ENCODE measurements around the gene NTNG2.

The NTNG2 gene

DNA sequence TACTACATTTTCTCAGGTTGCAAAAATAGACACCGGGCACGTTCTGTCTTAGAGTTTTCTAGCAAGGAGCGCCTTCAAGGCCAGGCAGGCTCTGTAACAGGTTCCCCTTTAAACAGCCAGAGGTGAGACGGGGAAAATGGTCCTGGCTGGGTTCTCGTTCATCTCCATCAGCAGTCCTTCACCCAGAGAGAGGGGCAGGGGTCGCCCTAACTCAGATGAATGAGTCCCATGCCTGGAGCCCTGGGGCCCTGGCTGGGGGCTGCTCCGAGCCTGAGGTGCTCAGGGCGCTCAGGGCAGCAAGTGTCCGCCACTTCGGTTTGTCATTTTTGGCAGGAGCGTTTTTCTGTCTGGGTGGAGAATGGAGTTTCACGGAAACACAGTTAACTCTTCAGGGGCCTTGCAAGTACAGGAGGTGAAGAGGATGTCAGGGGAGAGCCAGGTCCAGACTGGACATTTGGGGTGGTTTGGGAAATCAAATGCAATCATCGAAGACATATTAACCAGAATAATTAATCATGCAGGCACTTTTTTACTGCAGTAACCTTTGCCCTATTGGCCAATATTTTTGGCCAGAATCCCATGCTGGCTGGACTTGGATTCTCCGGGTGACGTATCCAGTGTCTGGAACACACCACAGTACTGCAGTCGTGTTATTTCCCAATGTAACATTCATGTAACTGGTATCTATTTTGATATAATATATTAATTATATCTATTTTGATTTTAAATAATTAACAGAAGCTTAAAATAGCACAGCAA is 2.9 kb downstream of the NTNG2 start:
- no peak overlapping the region for H3K14ac ChIP-seq (ENCODE audit: low read length)
- H4K8ac ChIP-seq (ENCODE audit: low read depth, low read length) = no peak overlapping the region
- H2BK15ac ChIP-seq (ENCODE audit: low read length) = no peak overlapping the region
- no peak overlapping the region for H2BK12ac ChIP-seq (ENCODE audit: low read length)
- no peak overlapping the region for H3K4ac ChIP-seq (ENCODE audit: low read length)
- no peak overlapping the region for H3K4me3 ChIP-seq (ENCODE audit: low read length in 2 of 2)
- H3K27me3 ChIP-seq (ENCODE audit: control insufficient read depth in 3 of 3, insufficient read depth in 3 of 3, low read depth in 1 of 3, low read length in 3 of 3) = peaks cover 10 to 92% (median 57%) of the 10 kb centered on the region in 3 experiments
- H2BK120ac ChIP-seq (ENCODE audit: low read depth, low read length) = no peak overlapping the region
- DNase-seq (ENCODE audit: low spot score) = no peak
- H2BK5ac ChIP-seq (ENCODE audit: low read length) = no peak overlapping the region
- H4K91ac ChIP-seq (ENCODE audit: low read depth, low read length, poor library complexity) = no peak overlapping the region
- H3K27ac ChIP-seq (replicated peaks; ENCODE audit: low read length) = no peak overlapping the region
- no peak overlapping the region for H3K9ac ChIP-seq (ENCODE audit: low read depth, low read length, poor library complexity)
- WGBS, 2 donors (ENCODE audit: extremely low coverage in 2 of 2, insufficient read length in 2 of 2, insufficient replicate concordance in 1 of 2) = no CpG with 5 or more reads among the region's 16 CpGs
- no peak overlapping the region for H2AFZ ChIP-seq (ENCODE audit: low read length)
- peak overlapping the region; percentile 19 for H3K4me2 ChIP-seq (ENCODE audit: insufficient read depth, low read length, poor library complexity, severe bottlenecking)
- peaks cover 7 to 21% of the 10 kb centered on the region in 2 donors for H3K4me1 ChIP-seq (ENCODE audit: control insufficient read depth in 2 of 2, insufficient read depth in 1 of 2, low read depth in 1 of 2, low read length in 2 of 2)
- H3K79me1 ChIP-seq (ENCODE audit: low read depth, low read length) = no peaks in the 10 kb centered on the region
- no peak overlapping the region for H3K18ac ChIP-seq (ENCODE audit: low read length)
- no peak overlapping the region for H3K23ac ChIP-seq (ENCODE audit: low read depth, low read length, poor library complexity)
- H3K36me3 ChIP-seq (replicated peaks in 1 of 2; ENCODE audit: control insufficient read depth in 2 of 2, insufficient read depth in 2 of 2, low read length in 2 of 2) = no peaks in the 10 kb centered on the region
- H2AK5ac ChIP-seq (ENCODE audit: low read depth, low read length) = no peak overlapping the region
- no peaks in the 10 kb centered on the region for H3K9me3 ChIP-seq (replicated peaks in 1 of 2; ENCODE audit: control insufficient read depth in 2 of 2, insufficient read depth in 1 of 2, low read depth in 1 of 2, low read length in 2 of 2)

DNA sequence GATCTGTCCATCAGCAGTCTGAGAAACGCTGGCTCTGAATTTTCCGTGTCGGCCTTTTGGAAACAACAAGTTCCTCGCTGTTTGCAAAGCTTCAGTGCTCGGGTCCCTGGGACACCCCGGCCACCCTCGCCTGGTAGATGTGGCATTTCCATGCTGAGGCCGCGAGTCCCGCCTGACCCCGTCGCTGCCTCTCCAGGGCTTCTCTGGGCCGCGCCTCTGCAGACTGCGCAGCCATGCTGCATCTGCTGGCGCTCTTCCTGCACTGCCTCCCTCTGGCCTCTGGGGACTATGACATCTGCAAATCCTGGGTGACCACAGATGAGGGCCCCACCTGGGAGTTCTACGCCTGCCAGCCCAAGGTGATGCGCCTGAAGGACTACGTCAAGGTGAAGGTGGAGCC is 4.7 kb downstream of the NTNG2 start:
- DNase-seq (ENCODE audit: low spot score) = no peak
- peaks cover 6 to 12% of the 10 kb centered on the region in 2 donors for H3K4me1 ChIP-seq (ENCODE audit: control insufficient read depth in 2 of 2, insufficient read depth in 1 of 2, low read depth in 1 of 2, low read length in 2 of 2)
- no peak overlapping the region for H2BK120ac ChIP-seq (ENCODE audit: low read depth, low read length)
- no peak overlapping the region for H3K23ac ChIP-seq (ENCODE audit: low read depth, low read length, poor library complexity)
- H2BK5ac ChIP-seq (ENCODE audit: low read length) = no peak overlapping the region
- no CpG with 5 or more reads among the region's 19 CpGs for WGBS, 2 donors (ENCODE audit: extremely low coverage in 2 of 2, insufficient read length in 2 of 2, insufficient replicate concordance in 1 of 2)
- H3K36me3 ChIP-seq (replicated peaks in 1 of 2; ENCODE audit: control insufficient read depth in 2 of 2, insufficient read depth in 2 of 2, low read length in 2 of 2) = no peaks in the 10 kb centered on the region
- H3K4me3 ChIP-seq (ENCODE audit: low read length in 2 of 2) = no peak overlapping the region
- no peak overlapping the region for H3K18ac ChIP-seq (ENCODE audit: low read length)
- no peak overlapping the region for H3K14ac ChIP-seq (ENCODE audit: low read length)
- no peak overlapping the region for H4K8ac ChIP-seq (ENCODE audit: low read depth, low read length)
- H3K4ac ChIP-seq (ENCODE audit: low read length) = no peak overlapping the region
- H2BK15ac ChIP-seq (ENCODE audit: low read length) = no peak overlapping the region
- no peaks in the 10 kb centered on the region for H3K79me1 ChIP-seq (ENCODE audit: low read depth, low read length)
- H3K27ac ChIP-seq (replicated peaks; ENCODE audit: low read length) = no peak overlapping the region
- no peak overlapping the region for H3K4me2 ChIP-seq (ENCODE audit: insufficient read depth, low read length, poor library complexity, severe bottlenecking)
- H2BK12ac ChIP-seq (ENCODE audit: low read length) = no peak overlapping the region
- no peaks in the 10 kb centered on the region for H3K9me3 ChIP-seq (replicated peaks in 1 of 2; ENCODE audit: control insufficient read depth in 2 of 2, insufficient read depth in 1 of 2, low read depth in 1 of 2, low read length in 2 of 2)
- H2AK5ac ChIP-seq (ENCODE audit: low read depth, low read length) = no peak overlapping the region
- H3K27me3 ChIP-seq (ENCODE audit: control insufficient read depth in 3 of 3, insufficient read depth in 3 of 3, low read depth in 1 of 3, low read length in 3 of 3) = peaks cover 9 to 78% (median 43%) of the 10 kb centered on the region in 3 experiments
- no peak overlapping the region for H4K91ac ChIP-seq (ENCODE audit: low read depth, low read length, poor library complexity)
- no peak overlapping the region for H3K9ac ChIP-seq (ENCODE audit: low read depth, low read length, poor library complexity)
- no peak overlapping the region for H2AFZ ChIP-seq (ENCODE audit: low read length)

DNA sequence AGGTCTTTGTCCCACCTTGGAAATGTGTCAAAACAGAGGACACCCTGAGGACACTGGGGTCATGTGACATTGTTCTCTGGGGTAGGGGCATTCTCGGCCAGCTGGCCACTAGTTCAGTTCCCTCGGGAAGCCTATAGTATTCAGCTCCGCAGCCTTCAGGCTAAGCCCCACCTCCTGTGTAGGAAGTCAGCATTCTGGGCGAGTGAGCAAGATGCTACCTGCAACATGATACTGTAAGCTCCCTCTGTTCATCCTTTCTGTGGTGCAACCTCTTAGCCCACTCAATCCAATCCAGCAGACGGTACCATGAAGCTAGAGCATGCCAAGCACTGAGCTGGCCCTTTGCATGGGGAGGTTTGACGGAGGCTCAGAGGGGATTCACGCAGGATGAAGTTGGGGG is 5.3 kb downstream of the NTNG2 start:
- DNase-seq (ENCODE audit: low spot score) = no peak
- H3K4me2 ChIP-seq (ENCODE audit: insufficient read depth, low read length, poor library complexity, severe bottlenecking) = no peak overlapping the region
- H3K9ac ChIP-seq (ENCODE audit: low read depth, low read length, poor library complexity) = no peak overlapping the region
- H3K23ac ChIP-seq (ENCODE audit: low read depth, low read length, poor library complexity) = no peak overlapping the region
- H2BK15ac ChIP-seq (ENCODE audit: low read length) = no peak overlapping the region
- no peak overlapping the region for H2BK120ac ChIP-seq (ENCODE audit: low read depth, low read length)
- no peak overlapping the region for H3K27ac ChIP-seq (replicated peaks; ENCODE audit: low read length)
- H2BK12ac ChIP-seq (ENCODE audit: low read length) = no peak overlapping the region
- no peaks in the 10 kb centered on the region for H3K36me3 ChIP-seq (replicated peaks in 1 of 2; ENCODE audit: control insufficient read depth in 2 of 2, insufficient read depth in 2 of 2, low read length in 2 of 2)
- no peak overlapping the region for H2BK5ac ChIP-seq (ENCODE audit: low read length)
- H3K4ac ChIP-seq (ENCODE audit: low read length) = no peak overlapping the region
- no peak overlapping the region for H3K18ac ChIP-seq (ENCODE audit: low read length)
- H3K9me3 ChIP-seq (replicated peaks in 1 of 2; ENCODE audit: control insufficient read depth in 2 of 2, insufficient read depth in 1 of 2, low read depth in 1 of 2, low read length in 2 of 2) = no peaks in the 10 kb centered on the region
- no peak overlapping the region for H2AFZ ChIP-seq (ENCODE audit: low read length)
- no peaks in the 10 kb centered on the region for H3K79me1 ChIP-seq (ENCODE audit: low read depth, low read length)
- no peak overlapping the region for H3K4me3 ChIP-seq (ENCODE audit: low read length in 2 of 2)
- H4K8ac ChIP-seq (ENCODE audit: low read depth, low read length) = no peak overlapping the region
- peak overlapping the region; percentile 30 for H2AK5ac ChIP-seq (ENCODE audit: low read depth, low read length)
- peaks cover 7 to 77% (median 41%) of the 10 kb centered on the region in 3 experiments for H3K27me3 ChIP-seq (ENCODE audit: control insufficient read depth in 3 of 3, insufficient read depth in 3 of 3, low read depth in 1 of 3, low read length in 3 of 3)
- H3K4me1 ChIP-seq (ENCODE audit: control insufficient read depth in 2 of 2, insufficient read depth in 1 of 2, low read depth in 1 of 2, low read length in 2 of 2) = peaks cover 6 to 11% of the 10 kb centered on the region in 2 donors
- no peak overlapping the region for H4K91ac ChIP-seq (ENCODE audit: low read depth, low read length, poor library complexity)
- no peak overlapping the region for H3K14ac ChIP-seq (ENCODE audit: low read length)
- no CpG with 5 or more reads among the region's 7 CpGs for WGBS, 2 donors (ENCODE audit: extremely low coverage in 2 of 2, insufficient read length in 2 of 2, insufficient replicate concordance in 1 of 2)

- WGBS, 2 donors (ENCODE audit: extremely low coverage in 2 of 2, insufficient read length in 2 of 2, insufficient replicate concordance in 1 of 2) = no CpG with 5 or more reads among the region's 8 CpGs
- Histone ChIP-seq H3K23ac (ENCODE audit: low read depth, low read length, poor library complexity) (no peak overlapping the region), H3K14ac (ENCODE audit: low read length) (no peak overlapping the region), H2BK5ac (ENCODE audit: low read length) (peak overlapping the region; percentile 21), H2AFZ (ENCODE audit: low read length) (no peak overlapping the region), H3K79me1 (ENCODE audit: low read depth, low read length) (no peaks in the 10 kb centered on the region), H3K27ac (replicated peaks; ENCODE audit: low read length) (no peak overlapping the region), H2BK120ac (ENCODE audit: low read depth, low read length) (no peak overlapping the region), H4K8ac (ENCODE audit: low read depth, low read length) (no peak overlapping the region), H2BK15ac (ENCODE audit: low read length) (peak overlapping the region; percentile 41), H2AK5ac (ENCODE audit: low read depth, low read length) (peak overlapping the region; percentile 30), H3K4ac (ENCODE audit: low read length) (no peak overlapping the region), H3K36me3 (replicated peaks in 1 of 2; ENCODE audit: control insufficient read depth in 2 of 2, insufficient read depth in 2 of 2, low read length in 2 of 2) (no peaks in the 10 kb centered on the region), H3K4me2 (ENCODE audit: insufficient read depth, low read length, poor library complexity, severe bottlenecking) (no peak overlapping the region), H3K18ac (ENCODE audit: low read length) (peak overlapping the region; percentile 46), H3K27me3 (ENCODE audit: control insufficient read depth in 3 of 3, insufficient read depth in 3 of 3, low read depth in 1 of 3, low read length in 3 of 3) (peaks cover 5 to 66% (median 29%) of the 10 kb centered on the region in 3 experiments), H2BK12ac (ENCODE audit: low read length) (no peak overlapping the region), H4K91ac (ENCODE audit: low read depth, low read length, poor library complexity) (no peak overlapping the region), H3K4me3 (ENCODE audit: low read length in 2 of 2) (no peak overlapping the region), H3K9ac (ENCODE audit: low read depth, low read length, poor library complexity) (no peak overlapping the region), H3K9me3 (replicated peaks in 1 of 2; ENCODE audit: control insufficient read depth in 2 of 2, insufficient read depth in 1 of 2, low read depth in 1 of 2, low read length in 2 of 2) (no peaks in the 10 kb centered on the region), H3K4me1 (ENCODE audit: control insufficient read depth in 2 of 2, insufficient read depth in 1 of 2, low read depth in 1 of 2, low read length in 2 of 2) (peaks cover 3 to 6% of the 10 kb centered on the region in 2 donors)
- no peak for DNase-seq (ENCODE audit: low spot score)
These were observed 6.5 kb downstream of the NTNG2 start for GRCh38 chr9:132168347-132168746.
